PFSK-1 (cell line): ENCODE measurements around the gene MYL6B. TPM values are rescaled to one million over a fixed set of nuclear protein-coding genes. Genes with fewer than 3 reads are reported as not detected.

Experiments used
- FOXP2 ChIP-seq: optimal IDR thresholded peaks from 2 replicates; pipeline ENCODE3; 2011; ENCODE audit warnings: borderline replicate concordance, control low read depth, inconsistent platforms; ENCODE audit not compliant: insufficient read depth; ENCODE audit errors: extremely low read length, extremely low read depth
- POLR2AphosphoS5 ChIP-seq: IDR thresholded peaks from 2 replicates; pipeline ENCODE4 v1.6.1; 2012; ENCODE audit warnings: low read depth, mild to moderate bottlenecking, control low read depth, low read length, moderate library complexity
- REST ChIP-seq, 2 experiments: IDR thresholded peaks; 2 replicates each; pipeline versions ENCODE4 v1.6.1 to v1.8.0; 2011 to 2012; ENCODE audit warnings: low read depth in 2 of 2, low read length in 2 of 2, control low read depth in 1 of 2, inconsistent platforms in 1 of 2, mild to moderate bottlenecking in 1 of 2, moderate library complexity in 1 of 2; ENCODE audit not compliant: insufficient read depth in 1 of 2
- SIN3A ChIP-seq: IDR thresholded peaks from 2 replicates; pipeline ENCODE4 v1.6.1; 2012; ENCODE audit warnings: mild to moderate bottlenecking, low read length, moderate library complexity, borderline replicate concordance; ENCODE audit not compliant: insufficient read depth
- TAF1 ChIP-seq: IDR thresholded peaks from 2 replicates; pipeline ENCODE4 v1.6.1; 2012; ENCODE audit warnings: low read length, control low read depth, borderline replicate concordance; ENCODE audit not compliant: insufficient read depth
- polyA plus RNA-seq: library from polyadenylated mRNA; unstranded; fragments of >200 nt; gene quantifications from one replicate; pipeline ENCODE4 v1.2.1, GENCODE V29; 2012; ENCODE audit warnings: low read depth, missing spikeins; ENCODE audit not compliant: insufficient read length

Gene MYL6B
- 213 TPM for polyA plus RNA-seq

- TF ChIP-seq TAF1 = 0 out of 2 replicates have a peak, but pooled peaks have one; percentile 15
- peak; percentile 59; the same call in 1 of the 2 replicates for TF ChIP-seq SIN3A
- TF ChIP-seq FOXP2 = peak; percentile 96
- TF ChIP-seq REST (IDR thresholded peaks at IDR 0.05; ENCODE audit: insufficient read depth in 1 of 2, low read depth in 2 of 2, low read length in 2 of 2) = no peak
- peak; percentile 84 for TF ChIP-seq POLR2AphosphoS5
Observed at GRCh38 chr12:56152132-56152755, at the start of gene MYL6B. TSS of gene MYL6B (plus strand) at chr12:56152587. CDS start at chr12:56153919, 1,332 bp downstream.

GRCh38 chr12:56102683-56103065, 49.7 kb upstream of the MYL6B start:
- no peak for TF ChIP-seq FOXP2
- no peak for TF ChIP-seq REST (IDR thresholded peaks at IDR 0.05; ENCODE audit: insufficient read depth in 1 of 2, low read depth in 2 of 2, low read length in 2 of 2)

GRCh38 chr12:56103066-56103711, 49.2 kb upstream of the MYL6B start:
- TF ChIP-seq POLR2AphosphoS5 (no peak), REST (IDR thresholded peaks at IDR 0.05; ENCODE audit: insufficient read depth in 1 of 2, low read depth in 2 of 2, low read length in 2 of 2) (no peak), SIN3A (no peak), TAF1 (no peak)

- TF ChIP-seq POLR2AphosphoS5 = no peak
- TF ChIP-seq SIN3A = no peak
- TF ChIP-seq REST (IDR thresholded peaks at IDR 0.05; ENCODE audit: insufficient read depth in 1 of 2, low read depth in 2 of 2, low read length in 2 of 2) = no peak
- TF ChIP-seq FOXP2 = no peak
- no peak for TF ChIP-seq TAF1
Observed at GRCh38 chr12:56103823-56104108, 48.6 kb upstream of the MYL6B start.

- TF ChIP-seq POLR2AphosphoS5 = peak; percentile 73
- TF ChIP-seq TAF1 = peak; percentile 77; the same call in 1 of the 2 replicates
- peak; percentile 85; the same call in 1 of the 2 replicates for TF ChIP-seq SIN3A
- no peak for TF ChIP-seq FOXP2
- TF ChIP-seq REST (IDR thresholded peaks at IDR 0.05; ENCODE audit: insufficient read depth in 1 of 2, low read depth in 2 of 2, low read length in 2 of 2) = no peak
Observed at GRCh38 chr12:56104109-56104814, 48.1 kb upstream of the MYL6B start, which contains the start of gene PA2G4. TSS of gene PA2G4 (plus strand) at chr12:56104559. CDS start at chr12:56104738, 179 bp downstream.
